GDM1 (cell line): ENCODE measurements around the gene CNIH2.
"Not testable (repeated sequence)": the region's sequence is repeated elsewhere in the genome, so short reads cannot be mapped to it uniquely, and the experiment has no call there.

Source experiments
- DNase-seq: peaks from one replicate; lab custom pipeline; 2025; lab: John Stamatoyannopoulos, UW

The CNIH2 gene

DNA sequence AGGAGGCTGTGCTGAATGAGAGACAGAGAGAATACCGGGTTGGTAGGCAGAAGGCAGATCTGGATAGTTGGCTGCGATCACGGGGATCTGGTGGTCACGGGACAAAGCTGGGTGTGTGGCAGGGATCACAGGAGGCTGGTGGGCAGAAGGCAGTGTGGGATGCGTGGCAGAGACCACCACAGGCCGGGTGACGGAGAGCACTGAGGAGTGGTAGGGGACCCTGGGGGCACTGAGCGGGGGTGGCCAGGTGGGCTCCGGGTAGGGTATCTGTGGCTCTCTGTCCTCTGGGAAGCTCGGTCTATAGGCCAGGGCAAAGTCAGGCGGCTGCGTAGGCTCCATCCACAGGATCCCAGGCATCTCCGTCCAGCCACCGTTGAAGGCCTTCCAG is 37.5 kb downstream of the CNIH2 start:
- DNase-seq: no peak

DNA sequence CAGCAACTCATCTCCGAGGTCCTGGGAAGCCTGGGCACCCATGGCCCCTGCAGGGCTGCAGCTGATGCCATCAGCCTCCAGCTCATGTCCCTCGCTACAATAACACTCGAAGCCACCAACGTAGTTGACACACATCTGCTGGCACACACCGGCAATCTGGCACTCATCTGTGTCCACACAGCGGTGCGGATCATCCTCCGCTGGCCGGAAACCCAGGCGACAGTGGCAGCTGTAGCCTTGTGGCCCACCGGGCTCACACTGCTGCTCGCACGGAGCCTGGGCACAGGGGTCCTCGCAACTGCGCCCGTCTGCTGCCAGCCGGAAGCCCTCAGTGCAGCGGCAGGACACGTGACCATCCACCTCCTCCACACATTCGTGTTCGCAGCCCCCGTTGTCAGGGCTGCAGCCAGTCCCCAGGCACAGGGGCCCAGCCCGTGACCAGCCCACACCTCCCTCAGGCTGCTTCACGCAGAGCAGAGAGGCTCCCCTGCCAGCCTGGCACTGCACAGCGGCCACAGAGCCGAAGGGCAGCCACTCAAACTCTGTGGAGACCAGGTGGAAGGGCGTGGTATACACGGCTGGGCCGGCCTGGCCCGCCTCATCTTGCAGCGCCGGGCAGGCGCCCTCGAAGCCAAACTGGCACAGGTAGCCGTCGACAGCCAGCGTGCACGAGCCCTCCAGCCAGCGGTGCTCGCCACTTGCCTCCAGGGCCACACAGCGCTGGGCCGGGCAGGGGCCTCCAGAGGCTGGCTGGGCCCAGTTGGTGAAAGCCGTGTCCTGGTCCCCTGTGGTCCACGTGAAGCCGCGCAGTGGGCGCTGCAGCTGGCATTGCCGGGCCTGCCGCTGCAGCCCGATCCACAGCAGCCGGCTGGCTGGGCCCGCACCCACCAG is 38.2 kb downstream of the CNIH2 start:
- no peak for DNase-seq

DNA sequence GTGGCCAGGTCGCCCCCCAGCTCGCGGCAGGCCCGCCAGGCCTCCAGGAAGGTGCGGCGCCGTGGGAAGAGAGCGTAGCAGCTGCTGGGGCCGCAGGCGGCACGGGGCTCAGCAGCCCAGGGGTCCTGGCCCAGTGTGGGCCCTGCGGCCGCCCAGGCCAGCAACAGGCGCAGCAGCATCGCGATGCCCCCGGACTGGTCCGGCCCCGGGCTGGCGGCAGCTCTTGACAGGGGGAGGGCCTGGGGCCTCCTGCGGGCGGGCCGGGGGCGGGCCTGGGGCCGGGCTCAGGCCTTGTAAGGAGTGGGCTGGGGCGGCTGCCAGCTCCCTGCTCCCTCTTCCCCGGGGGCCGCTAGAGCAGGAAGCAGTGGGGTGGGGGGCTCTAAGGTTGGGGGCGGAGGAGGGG is 38.9 kb downstream of the CNIH2 start, which contains the start of gene CD248:
Gene CD248 (minus strand): TSS at position 196 of the 403 bp plus-strand sequence. CDS start 17 bp downstream, at position 179.
- no peak for DNase-seq

DNA sequence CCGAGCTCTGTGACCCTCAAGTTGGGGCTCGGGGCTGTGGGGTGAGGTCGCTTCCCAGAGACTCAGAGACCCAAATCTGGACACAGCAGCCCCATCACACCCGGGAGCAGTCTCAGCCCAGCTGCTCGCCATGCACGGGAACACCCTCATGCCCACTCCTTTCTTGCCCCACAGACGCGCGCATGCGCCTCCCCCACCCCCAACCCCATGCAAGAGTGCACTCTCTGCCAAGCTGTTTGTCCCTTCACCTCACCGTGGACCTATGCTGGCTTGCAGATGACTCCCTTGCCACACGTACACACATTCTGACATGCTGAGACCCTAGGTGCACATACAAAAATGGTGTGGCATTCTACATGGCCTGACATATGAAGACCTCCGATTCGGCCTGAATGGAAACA is 39.3 kb downstream of the CNIH2 start:
- no peak for DNase-seq

DNA sequence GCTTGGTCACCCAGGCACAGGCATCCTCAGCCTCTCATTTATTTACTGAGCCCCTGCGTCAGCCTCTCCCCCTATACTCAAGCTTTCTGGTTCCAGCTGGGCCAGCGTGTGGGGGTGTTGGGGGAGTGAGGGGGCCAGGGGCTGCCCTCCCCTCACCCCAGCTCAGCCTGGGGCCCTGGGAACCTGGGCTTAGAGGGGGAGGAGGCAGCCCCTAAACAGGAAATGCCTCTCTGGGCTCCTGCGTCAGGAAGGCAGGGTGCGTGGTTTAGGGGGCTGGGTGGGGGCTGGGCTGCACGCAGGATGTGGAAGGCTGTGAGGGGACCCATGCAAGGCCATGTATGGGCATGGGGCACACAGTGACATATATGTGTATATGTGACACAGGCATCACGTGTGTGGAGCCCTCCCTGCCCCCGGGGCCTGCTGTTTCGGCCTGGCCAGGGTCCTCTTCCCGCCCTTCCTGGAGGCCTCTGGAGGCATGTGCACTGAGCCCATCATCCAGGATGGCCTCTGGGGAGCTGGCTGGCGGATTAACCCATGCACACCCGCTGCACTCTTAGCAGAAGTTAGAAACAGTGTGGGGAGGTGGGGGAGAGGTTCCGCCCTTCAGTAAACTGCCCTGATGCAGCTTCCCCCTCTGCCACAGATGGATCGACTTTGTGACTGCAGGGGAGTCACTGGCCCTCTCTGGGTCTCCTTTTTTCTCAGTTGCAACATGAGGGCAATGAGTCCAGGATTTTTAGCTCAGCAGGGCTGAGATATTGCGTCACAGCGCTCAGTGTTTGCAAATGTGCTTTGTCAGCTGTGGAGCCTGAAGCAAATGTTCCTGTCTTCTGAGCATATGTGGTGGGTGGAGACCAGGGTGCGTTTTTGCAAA is 40.0 kb downstream of the CNIH2 start:
- DNase-seq: no peak

DNA sequence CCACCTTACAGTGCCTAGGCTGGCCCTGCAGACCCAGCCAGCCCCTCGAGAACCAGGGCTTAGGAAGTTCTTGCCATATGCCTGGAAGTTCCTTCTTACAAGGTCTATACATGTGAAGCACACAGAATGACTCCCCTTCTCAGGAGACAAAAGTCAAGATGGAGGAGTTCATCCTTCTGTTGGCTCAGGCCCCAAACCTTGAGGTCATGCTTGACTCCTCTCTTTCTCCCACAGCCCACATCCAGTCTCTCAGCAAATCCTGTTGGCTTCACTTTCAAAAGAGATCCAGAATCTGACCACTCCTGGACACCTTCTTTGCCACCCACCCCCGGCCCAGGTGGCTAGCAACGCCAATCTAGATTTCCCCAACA is 40.6 kb downstream of the CNIH2 start:
- no peak for DNase-seq

DNA sequence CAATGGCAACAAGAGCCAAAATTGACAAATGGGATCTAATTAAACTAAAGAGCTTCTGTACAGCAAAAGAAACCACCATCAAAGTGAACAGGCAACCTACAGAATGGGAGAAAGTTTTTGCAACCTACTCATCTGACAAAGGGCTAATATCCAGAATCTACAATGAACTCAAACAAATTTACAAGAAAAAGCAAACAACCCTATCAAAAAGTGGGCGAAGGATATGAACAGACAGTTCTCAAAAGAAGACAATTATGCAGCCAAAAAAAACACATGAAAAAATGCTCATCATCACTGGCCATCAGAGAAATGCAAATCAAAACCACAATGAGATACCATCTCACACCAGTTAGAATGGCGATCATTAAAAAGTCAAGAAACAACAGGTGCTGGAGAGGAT is 42.3 kb downstream of the CNIH2 start:
- not testable (repeated sequence) for DNase-seq

DNA sequence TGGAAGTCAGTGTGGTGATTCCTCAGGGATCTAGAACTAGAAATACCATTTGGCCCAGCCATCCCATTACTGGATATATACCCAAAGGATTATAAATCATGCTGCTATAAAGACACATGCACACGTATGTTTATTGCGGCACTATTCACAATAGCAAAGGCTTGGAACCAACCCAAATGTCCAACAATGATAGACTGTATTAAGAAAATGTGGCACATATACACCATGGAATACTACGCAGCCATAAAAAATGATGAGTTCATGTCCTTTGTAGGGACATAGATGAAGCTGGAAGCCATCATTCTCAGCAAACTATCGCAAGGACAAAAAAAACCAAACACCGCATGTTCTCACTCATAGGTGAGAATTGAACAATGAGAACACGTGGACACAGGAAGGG is 42.8 kb downstream of the CNIH2 start:
- not testable (repeated sequence) for DNase-seq

DNA sequence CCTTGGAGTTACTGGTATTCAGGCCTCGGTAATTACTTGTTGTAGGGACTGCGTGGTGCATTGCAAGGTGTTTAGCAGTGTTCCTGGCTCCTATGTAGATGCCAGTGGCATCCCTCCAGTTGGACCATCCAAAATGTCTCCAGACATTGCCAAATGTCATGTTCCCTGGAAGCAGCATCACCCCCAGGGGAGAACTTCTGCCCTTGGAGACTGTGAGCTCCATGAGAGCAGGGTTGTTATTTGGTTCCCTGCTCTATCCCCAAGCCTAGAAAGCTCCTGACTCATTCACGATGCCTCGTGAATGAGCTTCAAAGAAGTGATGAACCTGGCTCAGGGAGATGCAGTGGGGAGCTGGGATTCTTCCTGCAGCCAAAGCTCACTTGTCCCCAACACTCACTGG is 43.6 kb downstream of the CNIH2 start:
- DNase-seq: no peak

DNA sequence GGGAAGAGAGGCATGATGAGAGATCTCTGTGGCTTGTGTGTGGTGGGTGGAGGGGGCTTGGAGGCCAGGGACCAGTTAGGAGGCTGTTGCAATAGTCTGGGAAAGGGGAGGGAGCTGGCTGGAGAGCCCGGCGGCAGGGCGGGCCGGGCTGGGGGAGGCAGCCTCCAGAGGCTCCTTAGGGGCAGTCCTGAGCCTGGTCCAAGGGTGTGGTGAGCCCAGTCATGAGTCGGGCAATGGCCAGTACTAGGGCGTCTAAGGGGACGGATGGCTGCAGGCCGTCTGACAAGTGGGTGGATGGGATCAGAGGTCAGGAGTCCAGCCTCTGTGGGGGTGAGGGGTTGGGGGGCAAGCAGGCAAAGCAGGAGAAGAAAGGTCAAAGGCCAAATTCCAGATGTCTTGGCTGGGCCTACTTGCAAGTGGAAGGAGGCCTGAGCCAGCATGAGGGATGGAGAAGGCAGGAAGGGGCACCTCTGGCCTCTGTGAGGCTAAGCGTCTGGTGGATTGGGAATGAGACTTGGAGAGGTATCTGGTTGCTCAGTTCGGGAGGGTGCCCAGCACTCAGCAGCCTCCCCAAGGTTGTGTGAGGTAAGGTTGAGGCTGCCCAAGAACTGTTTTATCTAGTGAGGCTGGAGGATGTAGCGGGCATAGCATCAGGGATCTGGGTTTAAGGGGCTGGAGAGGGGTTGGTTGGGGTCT is 44.9 kb downstream of the CNIH2 start:
- DNase-seq: no peak

DNA sequence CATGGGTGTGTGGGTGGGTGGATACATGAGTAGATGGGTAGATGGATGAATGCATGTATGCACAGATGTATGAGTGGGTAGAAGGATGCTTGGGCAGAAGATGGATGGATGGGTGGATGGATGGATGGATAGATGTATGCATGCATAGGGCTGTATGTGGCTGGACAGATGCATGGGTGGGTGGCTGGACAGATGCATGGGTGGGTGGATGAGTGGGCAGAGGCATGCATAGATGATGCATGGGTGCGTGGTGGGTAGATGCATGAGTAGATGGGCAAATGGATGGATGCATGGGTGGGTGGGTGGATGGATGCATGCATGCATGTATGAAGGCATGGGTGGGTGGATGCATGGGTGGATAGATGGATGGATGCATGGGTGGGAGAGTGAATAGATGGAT is 45.7 kb downstream of the CNIH2 start:
- DNase-seq: no peak

DNA sequence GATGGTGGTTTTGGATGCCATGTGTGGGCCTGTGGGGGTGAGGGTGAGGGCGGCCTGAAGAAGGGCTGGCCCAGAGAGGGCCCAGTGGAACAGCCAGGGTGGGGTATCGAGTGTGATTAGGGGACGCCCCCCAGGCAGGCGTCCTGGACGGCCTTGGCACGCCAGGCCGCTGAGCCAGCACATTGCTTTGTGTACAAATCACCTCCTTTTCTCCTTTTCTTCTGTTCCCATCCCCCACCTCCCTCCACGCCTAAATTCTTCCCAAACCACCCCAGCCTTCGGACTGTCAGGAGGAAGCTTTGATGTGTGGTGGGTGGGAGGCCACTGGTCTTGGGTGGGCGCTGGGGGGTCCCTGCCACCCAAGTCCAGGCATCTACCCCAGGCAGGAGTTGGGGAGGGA is 46.7 kb downstream of the CNIH2 start:
- no peak for DNase-seq

DNA sequence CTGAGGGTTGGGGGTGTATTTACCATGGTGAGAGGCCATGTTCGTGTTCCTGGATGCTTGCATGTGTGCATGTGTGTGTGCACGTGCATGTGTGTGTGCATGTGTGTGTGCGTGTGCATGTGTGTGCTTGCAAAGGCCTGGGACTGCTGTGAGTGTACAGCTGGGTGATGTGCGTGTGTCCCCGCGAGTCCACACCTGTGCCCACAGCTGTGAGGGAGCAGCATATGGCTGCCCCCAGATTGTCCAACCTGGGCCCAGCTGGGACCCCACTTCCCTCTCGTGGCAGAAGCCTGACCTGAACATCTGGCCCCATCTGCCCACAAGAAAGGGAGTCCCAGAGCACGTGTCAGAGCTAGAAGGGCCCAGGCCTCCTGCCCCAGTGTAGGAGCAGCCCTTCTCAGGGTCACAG is 47.3 kb downstream of the CNIH2 start:
- DNase-seq: no peak

DNA sequence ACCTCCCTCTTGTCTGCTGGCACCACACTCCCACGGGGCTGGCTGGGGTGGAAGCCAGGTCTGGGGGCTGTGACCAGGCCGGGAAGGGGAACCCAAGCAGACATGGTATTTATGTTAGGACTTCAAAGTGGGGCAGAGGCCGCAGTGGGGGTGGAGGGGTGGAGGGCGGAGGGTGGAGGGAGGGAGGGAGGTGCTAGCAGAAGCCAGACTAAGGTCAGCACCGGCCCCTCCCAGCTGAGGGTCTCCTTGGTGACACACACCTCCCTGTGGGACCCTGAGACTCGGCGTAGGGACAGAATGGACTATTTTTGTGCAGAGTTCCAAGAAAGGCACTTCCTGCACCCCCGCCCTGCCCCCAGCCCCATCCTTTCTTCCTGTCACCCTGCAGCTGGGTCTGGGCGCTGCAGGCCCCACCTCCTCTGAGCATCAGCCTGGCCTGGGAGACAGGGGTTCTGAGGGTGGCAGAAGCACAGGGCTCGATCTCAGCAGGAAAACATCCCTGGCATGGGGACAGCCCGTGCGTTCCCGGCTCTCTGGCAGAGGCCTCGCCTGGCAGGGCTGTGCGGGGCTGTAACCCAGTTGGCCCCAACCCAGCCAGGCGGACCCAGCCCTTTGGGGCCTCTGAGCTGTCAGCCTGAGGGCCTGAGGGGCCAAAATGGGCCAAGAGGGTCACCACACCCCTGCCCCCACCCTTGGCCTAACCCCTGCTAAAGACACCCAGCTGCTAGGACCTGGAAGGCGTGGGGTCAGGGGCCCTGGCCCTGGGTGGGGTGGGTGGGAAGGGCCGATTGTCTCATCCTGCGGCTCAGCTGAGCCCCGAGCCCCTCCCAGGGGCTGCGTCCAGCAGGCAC is 48.5 kb downstream of the CNIH2 start:
- no peak for DNase-seq

DNA sequence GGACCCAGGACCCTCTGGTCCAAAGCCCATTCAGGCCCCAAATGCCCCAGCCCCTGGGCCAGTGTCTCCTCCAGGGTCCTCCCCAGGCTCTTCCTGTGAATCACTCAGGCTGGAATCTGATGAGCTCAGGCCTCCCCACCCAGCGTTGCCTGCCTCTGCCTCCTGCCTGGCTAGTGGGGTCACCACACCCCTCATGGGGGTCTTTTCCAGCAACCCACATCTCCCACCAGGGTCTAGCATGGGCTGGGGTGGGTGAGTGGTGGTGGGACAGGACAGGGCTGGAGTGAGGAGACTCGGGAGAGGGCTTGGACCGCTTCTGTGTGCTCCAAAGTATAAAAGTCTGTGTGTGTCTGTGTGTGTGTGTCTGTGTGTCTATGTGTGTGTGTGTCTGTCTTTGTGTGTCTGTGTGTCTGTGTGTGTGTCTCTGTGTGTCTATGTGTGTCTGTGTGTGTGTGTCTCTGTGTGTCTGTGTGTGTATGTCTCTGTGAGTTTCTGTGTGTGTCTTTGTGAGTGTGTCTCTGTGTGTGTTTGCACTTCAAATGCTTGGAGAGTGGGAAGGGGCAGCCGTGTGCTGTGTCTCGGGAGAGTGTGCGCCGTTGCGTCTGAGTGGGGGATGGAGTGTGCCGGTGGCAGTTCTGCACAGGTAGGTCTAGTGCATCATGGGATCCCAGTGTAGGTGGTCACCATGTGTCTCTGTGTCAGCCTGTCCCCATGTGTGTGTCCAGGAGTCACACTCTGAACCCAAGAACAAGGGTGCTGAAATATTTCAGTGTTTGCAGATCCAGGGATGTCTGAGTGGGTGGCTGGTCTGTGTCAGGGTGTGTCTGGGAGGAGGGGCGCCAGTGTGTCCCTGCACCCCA is 49.4 kb downstream of the CNIH2 start:
- no peak for DNase-seq

DNA sequence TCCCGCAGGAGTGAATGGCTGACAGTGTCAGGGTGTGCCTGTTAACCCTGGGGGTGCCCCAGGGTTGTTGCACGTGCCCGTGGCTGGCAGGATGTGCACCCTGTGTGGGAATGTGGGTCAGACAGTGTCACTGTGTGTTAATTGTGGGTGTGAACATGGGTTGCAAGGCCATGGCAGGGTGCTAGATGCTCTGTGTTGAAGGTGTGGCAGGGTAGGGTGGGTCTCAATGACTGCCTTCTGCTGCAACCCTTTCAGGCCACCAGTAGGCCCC is 50.0 kb downstream of the CNIH2 start:
- DNase-seq: no peak

DNA sequence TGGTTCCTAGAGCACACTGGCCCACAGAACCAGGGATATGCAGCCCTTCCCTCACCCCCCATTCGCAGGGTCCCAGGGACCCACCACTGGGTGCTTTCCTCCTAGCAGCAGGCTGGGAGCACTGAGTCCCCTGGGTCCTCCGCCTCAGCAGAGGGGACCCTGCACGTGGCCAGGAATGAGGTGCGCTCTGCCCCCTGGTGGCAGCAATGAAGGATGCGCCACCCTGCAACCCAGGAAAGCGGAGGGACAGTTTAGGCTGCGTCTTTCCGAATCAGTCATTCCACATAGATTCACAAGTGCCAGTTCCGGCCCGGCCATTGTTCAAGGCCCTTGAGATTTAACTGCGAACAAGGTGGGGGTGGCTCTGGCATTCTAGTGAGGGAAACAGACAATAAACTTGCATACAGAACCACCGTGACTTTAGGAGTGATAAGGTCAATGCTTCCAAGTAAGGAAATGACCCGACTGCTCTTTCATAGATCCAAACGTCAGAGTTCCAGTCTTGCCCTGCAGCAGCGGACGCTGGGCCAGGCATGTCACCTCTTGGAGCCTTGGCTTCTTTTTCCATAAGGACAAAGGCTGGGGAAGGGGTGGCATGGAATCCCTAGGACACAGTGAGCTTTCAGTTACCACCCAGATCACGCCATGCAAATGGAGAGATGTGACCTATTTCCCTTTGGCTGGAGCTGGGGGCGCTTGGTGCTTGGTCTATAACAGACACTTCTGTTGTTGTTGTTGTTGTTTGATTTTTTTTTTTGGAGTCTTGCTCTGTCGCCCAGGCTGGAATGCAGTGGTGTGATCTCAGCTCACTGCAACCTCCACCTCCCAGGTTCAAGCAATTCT is 50.5 kb downstream of the CNIH2 start:
- peak; percentile 61 for DNase-seq

DNA sequence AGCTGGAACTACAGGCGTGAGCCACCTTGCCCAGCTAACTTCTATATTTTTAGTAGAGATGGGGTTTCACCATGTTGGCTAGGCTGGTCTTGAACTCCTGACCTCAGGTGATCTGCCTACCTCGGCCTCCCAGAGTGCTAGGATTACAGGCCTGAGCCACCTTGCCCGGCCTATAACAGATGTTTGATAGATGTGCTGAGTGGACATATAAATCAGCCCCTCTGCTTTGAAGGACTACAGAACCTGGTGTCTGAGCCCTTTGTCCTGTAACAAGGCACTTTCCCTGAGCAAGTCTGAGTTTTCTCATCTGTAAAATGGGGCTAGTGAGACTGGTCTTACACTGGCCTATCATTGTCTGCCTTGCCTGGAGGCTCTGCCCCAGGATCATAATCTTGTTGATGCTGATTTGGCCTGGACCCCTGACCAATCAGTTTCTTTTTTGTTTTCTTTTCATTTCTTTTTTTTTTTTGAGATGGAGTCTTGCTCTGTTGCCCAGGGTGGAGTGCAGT is 51.2 kb downstream of the CNIH2 start:
- no peak for DNase-seq

DNA sequence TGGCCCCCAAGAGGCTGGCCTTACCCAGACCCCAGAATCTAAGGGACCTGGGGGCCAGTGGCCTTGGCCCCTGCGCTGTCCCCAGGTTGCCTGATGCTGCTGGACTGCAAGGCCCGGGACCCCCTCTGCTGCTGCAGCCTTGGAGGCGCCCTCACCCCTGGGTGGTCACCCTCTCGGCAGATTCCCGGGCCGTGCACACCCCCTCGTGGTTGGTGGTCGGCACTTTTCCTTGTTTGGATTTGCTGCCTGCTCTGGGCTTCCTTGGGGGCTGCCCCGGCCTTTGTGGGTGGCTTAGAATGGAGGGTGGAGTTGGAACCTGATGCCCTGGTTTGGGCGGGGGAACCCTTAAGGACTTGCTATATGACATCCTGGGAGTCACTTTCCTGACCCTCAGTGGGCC is 53.0 kb downstream of the CNIH2 start:
- no peak for DNase-seq
